Suprapubic skin (tissue), 4 donors: ENCODE results near the gene RHEX. TPM values are rescaled to one million over a fixed set of nuclear protein-coding genes. Genes with fewer than 3 reads are reported as not detected.
A peak's percentile ranks its signal among the peaks of the same experiment; 100 is the strongest.

Source experiments
- DNase-seq, 2 donors: peaks; one replicate each; pipeline ENCODE4 v3.0.0-alpha.2; 2019; ENCODE audit warnings: low spot score in 2 of 2
- H3K27ac ChIP-seq: fragments of 200-600 bp; sonication (generic); one replicate; pipeline ENCODE4 v1.5.1; 2019
- H3K27me3 ChIP-seq: fragments of 200-600 bp; sonication (generic); one replicate; pipeline ENCODE4 v1.5.1; 2019
- H3K36me3 ChIP-seq: fragments of 200-600 bp; sonication (generic); one replicate; pipeline ENCODE4 v1.5.1; 2019
- H3K4me1 ChIP-seq: fragments of 200-600 bp; sonication (generic); one replicate; pipeline ENCODE4 v1.5.1; 2019
- H3K4me3 ChIP-seq: fragments of 200-600 bp; sonication (generic); one replicate; pipeline ENCODE4 v1.5.1; 2019; ENCODE audit warnings: mild to moderate bottlenecking
- H3K9me3 ChIP-seq: fragments of 200-600 bp; sonication (generic); one replicate; pipeline ENCODE4 v1.5.1; 2019
- EP300 ChIP-seq: sonication (generic); formaldehyde crosslinking; IDR thresholded peaks from one replicate; pipeline ENCODE4 v1.6.1; 2017; ENCODE audit warnings: antibody characterized with exemption
- POLR2A ChIP-seq, 2 donors: fragments of 450-650 bp; IDR thresholded peaks; one replicate each; pipeline ENCODE4 v1.6.1; 2017; ENCODE audit warnings: antibody characterized with exemption in 2 of 2, mild to moderate bottlenecking in 2 of 2, moderate library complexity in 2 of 2
- POLR2AphosphoS5 ChIP-seq, 3 donors: sonication (generic); formaldehyde crosslinking; IDR thresholded peaks; one replicate each; pipeline ENCODE4 v1.6.1; 2017; ENCODE audit warnings: antibody characterized with exemption in 3 of 3
- WGBS: methylation state at CpG from one replicate; pipeline ENCODE4 v1.1.5; 2018; 5-methylcytosine and 5-hydroxymethylcytosine counted together
- total RNA-seq, 4 donors: library from RNA; depleted of rRNA; stranded (reverse); fragments of >200 nt; gene quantifications; one replicate each; pipeline ENCODE4 v1.1.0, GENCODE V29; 2016
- TF ChIP-seq, protein P1 (sequence below), 2 donors: fragments of 200-600 bp in 1 of 2; fragments of 450-650 bp in 1 of 2; sonication (generic) in 1 of 2; IDR thresholded peaks; one replicate each; pipeline ENCODE4 v1.5.1; 2016 to 2019; ENCODE audit warnings: antibody characterized with exemption in 2 of 2, mild to moderate bottlenecking in 1 of 2, moderate library complexity in 1 of 2

The RHEX gene
- total RNA-seq, 4 donors from 2014 or later = 1.2 to 2.8 (median 1.2) TPM; not detected in 1

- H3K4me1 ChIP-seq = peaks cover 8% of the 10 kb centered on the region
- WGBS = 93% methylated on average over 10 of the region's 10 CpGs
- no peak for DNase-seq
- TF ChIP-seq EP300 (no peak), POLR2A (IDR thresholded peaks at IDR 0.05) (no peak), POLR2AphosphoS5 (IDR thresholded peaks at IDR 0.05) (no peak)
- TF ChIP-seq, protein P1, sequence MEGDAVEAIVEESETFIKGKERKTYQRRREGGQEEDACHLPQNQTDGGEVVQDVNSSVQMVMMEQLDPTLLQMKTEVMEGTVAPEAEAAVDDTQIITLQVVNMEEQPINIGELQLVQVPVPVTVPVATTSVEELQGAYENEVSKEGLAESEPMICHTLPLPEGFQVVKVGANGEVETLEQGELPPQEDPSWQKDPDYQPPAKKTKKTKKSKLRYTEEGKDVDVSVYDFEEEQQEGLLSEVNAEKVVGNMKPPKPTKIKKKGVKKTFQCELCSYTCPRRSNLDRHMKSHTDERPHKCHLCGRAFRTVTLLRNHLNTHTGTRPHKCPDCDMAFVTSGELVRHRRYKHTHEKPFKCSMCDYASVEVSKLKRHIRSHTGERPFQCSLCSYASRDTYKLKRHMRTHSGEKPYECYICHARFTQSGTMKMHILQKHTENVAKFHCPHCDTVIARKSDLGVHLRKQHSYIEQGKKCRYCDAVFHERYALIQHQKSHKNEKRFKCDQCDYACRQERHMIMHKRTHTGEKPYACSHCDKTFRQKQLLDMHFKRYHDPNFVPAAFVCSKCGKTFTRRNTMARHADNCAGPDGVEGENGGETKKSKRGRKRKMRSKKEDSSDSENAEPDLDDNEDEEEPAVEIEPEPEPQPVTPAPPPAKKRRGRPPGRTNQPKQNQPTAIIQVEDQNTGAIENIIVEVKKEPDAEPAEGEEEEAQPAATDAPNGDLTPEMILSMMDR (IDR thresholded peaks at IDR 0.05) = no peak
- H3K9me3 ChIP-seq = no peaks in the 10 kb centered on the region
- no peak overlapping the region for H3K4me3 ChIP-seq
- no peaks in the 10 kb centered on the region for H3K36me3 ChIP-seq
- H3K27ac ChIP-seq = no peak overlapping the region
- no peaks in the 10 kb centered on the region for H3K27me3 ChIP-seq
Measured at GRCh38 chr1:206103979-206104378, 51.0 kb downstream of the RHEX start.

DNA sequence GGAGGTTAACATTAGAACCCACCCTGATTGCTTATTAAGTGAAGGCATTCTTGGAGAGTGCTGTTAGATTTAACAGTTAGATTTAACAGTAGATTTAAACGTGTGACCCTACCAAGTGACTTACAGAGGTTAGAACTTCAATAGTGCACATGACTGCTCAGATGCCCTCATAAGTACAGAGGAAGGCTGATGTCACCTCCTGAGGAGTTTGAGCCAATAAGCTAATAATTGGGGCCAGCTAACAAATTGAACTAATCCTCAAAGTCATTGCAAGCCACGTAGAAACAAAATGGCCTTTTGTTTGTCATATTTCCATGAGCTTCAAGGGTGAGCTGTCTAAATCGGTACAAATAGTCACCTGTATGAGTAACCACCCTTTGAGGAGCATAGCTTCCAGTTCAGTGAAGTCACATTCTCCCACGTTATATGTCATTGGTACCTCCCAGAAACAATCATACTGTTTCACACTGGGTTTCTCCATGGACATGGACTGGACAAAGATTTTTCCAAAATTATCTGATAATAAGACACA is 52.6 kb downstream of the RHEX start:
- TF ChIP-seq POLR2A (IDR thresholded peaks at IDR 0.05) (no peak), EP300 (no peak)
- TF ChIP-seq, protein P1 (IDR thresholded peaks at IDR 0.05) = no peak
- no peaks in the 10 kb centered on the region for H3K36me3 ChIP-seq
- H3K4me1 ChIP-seq = peaks cover 5% of the 10 kb centered on the region
- DNase-seq = no peak
- WGBS = 67% methylated on average over 4 of the region's 4 CpGs
- no peak overlapping the region for H3K4me3 ChIP-seq
- H3K9me3 ChIP-seq = no peaks in the 10 kb centered on the region
- no peaks in the 10 kb centered on the region for H3K27me3 ChIP-seq
- no peak overlapping the region for H3K27ac ChIP-seq

DNA sequence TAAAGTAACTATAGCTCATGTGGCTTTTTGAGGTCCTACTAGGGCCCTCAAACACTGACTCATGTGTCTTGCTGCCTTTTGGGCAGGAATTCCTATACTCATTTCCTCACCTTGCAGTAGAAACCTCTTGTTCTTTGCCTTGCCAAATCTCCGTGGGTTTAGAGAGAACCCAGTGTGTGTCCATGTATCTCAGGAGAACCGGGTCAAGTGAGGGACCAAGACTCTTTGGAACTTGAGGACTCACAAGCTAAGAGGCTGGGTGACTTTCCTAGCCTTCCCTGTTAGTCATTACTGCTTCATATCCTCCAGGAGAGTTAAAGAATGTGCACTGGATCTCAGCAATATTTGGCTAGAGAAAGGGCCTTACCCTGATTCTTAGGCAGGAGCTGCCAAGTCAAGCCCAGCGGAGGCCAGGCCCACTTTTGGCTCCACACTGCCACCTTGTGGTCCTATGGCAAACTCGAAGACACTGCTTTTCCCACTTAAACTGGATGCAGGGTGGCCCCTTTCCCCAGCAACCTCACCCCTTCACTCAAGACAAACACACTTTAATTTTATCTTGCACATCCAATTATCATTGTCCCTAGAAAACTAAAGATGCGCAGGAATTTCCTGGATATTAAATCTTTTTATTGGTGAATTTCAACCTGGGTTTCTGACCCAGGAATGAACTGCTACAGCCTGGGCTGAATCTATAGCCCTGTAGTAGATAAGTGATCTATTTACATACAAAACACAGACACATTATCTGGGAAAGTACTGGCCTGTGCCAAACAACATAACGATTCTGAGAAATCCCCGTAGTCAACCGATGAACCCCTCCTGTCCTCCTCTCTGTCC is 53.6 kb downstream of the RHEX start:
- peak; percentile 89 to 91 for DNase-seq
- Histone ChIP-seq H3K36me3 (no peaks in the 10 kb centered on the region), H3K27ac (no peak overlapping the region), H3K4me1 (peaks cover 5% of the 10 kb centered on the region), H3K4me3 (no peak overlapping the region), H3K9me3 (no peaks in the 10 kb centered on the region), H3K27me3 (no peaks in the 10 kb centered on the region)
- WGBS = 40% methylated on average over 8 of the region's 8 CpGs
- TF ChIP-seq EP300 (no peak), POLR2A (IDR thresholded peaks at IDR 0.05) (no peak)
- TF ChIP-seq, protein P1 (IDR thresholded peaks at IDR 0.05) = peak; percentile 78 to 81

GRCh38 chr1:206107168-206107544 is 54.2 kb downstream of the RHEX start:
- no peaks in the 10 kb centered on the region for H3K9me3 ChIP-seq
- WGBS = 67% methylated on average over 7 of the region's 7 CpGs
- no peak overlapping the region for H3K27ac ChIP-seq
- H3K4me3 ChIP-seq = no peak overlapping the region
- no peaks in the 10 kb centered on the region for H3K27me3 ChIP-seq
- H3K4me1 ChIP-seq = peaks cover 5% of the 10 kb centered on the region
- no peak for TF ChIP-seq POLR2A (IDR thresholded peaks at IDR 0.05)
- no peak for TF ChIP-seq POLR2AphosphoS5 (IDR thresholded peaks at IDR 0.05)
- TF ChIP-seq EP300 = no peak
- TF ChIP-seq, protein P1 (IDR thresholded peaks at IDR 0.05) = no peak
- no peaks in the 10 kb centered on the region for H3K36me3 ChIP-seq
- no peak for DNase-seq

DNA sequence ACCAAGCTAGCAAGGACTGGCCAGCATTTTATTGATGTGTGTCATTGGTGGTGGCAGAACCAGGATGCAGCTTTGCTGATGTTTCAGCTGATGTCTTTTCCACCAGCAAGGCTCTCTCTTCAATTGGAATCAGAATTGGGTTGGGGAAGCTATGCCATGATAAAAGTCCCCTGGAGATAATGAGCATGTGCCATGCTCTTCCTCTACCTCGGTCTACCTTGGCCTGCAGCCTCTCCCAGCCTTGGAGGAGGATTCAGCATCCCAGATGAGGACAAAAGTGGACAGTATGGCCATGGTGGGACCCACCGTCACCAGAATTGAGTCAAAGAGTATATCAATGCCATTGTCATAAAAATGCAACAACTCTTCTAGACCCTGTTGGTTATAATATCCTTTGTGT is 55.7 kb downstream of the RHEX start:
- no peak overlapping the region for H3K27ac ChIP-seq
- no peaks in the 10 kb centered on the region for H3K9me3 ChIP-seq
- H3K36me3 ChIP-seq = no peaks in the 10 kb centered on the region
- 81% methylated on average over 2 of the region's 2 CpGs for WGBS
- no peak for DNase-seq
- H3K27me3 ChIP-seq = no peaks in the 10 kb centered on the region
- H3K4me1 ChIP-seq = peaks cover 15% of the 10 kb centered on the region
- TF ChIP-seq EP300 (no peak), POLR2AphosphoS5 (IDR thresholded peaks at IDR 0.05) (no peak), POLR2A (IDR thresholded peaks at IDR 0.05) (no peak)
- TF ChIP-seq, protein P1 (IDR thresholded peaks at IDR 0.05) = no peak
- no peak overlapping the region for H3K4me3 ChIP-seq
